GM18505 (cell line): ENCODE data around the gene DLG5.
A peak's percentile ranks its signal among the peaks of the same experiment; 100 is the strongest.
"Not testable (repeated sequence)": the region's sequence is repeated elsewhere in the genome, so short reads cannot be mapped to it uniquely, and the experiment has no call there.

Experiments used
- ATAC-seq: cut with Tn5 transposase; IDR thresholded peaks from one replicate; pipeline ENCODE4 v1.9.1; 2021; ENCODE audit not compliant: unreplicated experiment
- POLR2A ChIP-seq: IDR thresholded peaks from 4 replicates; pipeline ENCODE4 v1.6.1; 2011; ENCODE audit warnings: borderline replicate concordance; ENCODE audit not compliant: insufficient read depth, insufficient read length; ENCODE audit errors: extremely low read depth

DLG5 gene

DNA sequence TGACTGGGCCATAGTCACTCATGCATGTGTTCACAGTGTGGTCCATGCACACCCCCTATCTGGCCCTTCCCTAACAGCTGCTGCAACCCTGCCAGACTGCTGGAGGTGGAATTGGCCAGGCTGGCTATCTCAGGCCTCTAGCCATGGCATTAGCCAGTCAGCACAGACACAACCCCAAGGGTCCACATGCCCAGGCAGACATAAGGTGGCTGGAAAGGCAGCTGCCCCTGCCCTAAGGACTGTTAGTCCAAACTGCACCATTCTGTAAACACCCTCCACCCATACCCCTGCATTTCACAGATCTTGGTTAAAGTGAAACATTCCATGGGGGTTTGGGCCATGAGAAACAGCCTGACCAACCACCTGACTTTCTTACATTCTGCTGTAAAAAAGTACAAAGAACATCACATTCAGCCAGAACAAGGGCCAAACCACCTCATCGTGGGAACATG, 151.6 kb downstream of the DLG5 start:
- TF ChIP-seq POLR2A = no peak
- ATAC-seq = no peak

GRCh38 chr10:77773631-77774426, 152.7 kb downstream of the DLG5 start:
- no peak for ATAC-seq
- TF ChIP-seq POLR2A = no peak

GRCh38 chr10:77772852-77773600, 153.5 kb downstream of the DLG5 start:
- ATAC-seq = not testable (repeated sequence)

DNA sequence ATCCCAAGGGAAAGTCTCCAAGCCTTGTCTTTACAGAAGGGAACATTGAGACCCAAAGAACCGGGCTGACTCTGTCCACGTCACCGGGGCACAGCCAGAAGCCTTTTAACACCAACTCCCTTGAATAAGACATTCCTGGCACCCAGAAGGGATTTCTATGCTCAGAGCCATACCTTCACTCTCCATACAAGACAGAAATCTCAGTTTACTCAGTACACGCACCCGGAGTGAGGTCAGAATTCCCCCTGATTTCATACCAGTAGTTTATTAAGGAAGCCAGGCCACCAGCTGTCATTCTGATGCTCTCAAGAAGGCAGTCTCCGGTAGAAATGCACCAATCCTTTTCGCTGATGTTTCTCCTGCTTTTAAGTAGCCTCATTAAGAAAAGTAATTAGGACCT, 154.7 kb downstream of the DLG5 start:
- ATAC-seq = no peak
- TF ChIP-seq POLR2A = no peak

DNA sequence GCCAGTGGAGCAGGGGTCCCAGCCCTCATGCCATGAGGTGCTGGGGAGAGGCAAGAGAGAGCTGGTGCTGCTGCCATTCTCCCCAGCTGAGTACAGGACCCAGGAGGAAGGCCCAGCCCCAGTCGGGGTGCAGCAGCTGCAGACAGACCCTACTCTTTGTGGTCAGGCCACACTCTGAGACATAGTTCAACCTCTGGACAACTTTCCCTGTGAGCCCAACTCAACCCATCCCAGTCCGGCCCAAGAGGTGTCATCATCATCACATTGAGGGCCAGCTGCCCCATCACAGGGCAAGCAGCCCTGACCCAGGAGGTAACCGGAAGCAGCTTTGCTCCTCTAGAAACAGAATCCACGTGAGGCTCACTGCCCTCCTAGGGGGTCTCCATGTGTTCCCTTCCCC, 155.1 kb downstream of the DLG5 start:
- TF ChIP-seq POLR2A = no peak

DNA sequence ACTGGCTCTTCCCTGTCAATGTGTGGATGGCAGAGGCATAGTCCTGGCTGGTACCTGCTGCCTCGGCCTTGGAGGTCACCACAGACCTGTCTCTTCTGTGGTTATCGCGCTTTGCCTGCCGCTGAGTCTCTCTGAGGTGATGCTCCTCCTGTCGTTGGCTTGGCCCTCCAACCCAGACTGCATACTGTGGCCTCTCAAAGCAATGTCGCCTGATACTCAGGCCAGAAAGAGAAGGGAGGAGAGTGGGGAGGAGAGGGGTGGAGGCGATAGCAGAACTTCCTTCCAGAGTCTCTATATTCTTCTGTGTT, 155.7 kb downstream of the DLG5 start:
- ATAC-seq = no peak
- TF ChIP-seq POLR2A = no peak

More for the DNA sequence above, 155.1 kb downstream of the DLG5 start:
- ATAC-seq = no peak

DNA sequence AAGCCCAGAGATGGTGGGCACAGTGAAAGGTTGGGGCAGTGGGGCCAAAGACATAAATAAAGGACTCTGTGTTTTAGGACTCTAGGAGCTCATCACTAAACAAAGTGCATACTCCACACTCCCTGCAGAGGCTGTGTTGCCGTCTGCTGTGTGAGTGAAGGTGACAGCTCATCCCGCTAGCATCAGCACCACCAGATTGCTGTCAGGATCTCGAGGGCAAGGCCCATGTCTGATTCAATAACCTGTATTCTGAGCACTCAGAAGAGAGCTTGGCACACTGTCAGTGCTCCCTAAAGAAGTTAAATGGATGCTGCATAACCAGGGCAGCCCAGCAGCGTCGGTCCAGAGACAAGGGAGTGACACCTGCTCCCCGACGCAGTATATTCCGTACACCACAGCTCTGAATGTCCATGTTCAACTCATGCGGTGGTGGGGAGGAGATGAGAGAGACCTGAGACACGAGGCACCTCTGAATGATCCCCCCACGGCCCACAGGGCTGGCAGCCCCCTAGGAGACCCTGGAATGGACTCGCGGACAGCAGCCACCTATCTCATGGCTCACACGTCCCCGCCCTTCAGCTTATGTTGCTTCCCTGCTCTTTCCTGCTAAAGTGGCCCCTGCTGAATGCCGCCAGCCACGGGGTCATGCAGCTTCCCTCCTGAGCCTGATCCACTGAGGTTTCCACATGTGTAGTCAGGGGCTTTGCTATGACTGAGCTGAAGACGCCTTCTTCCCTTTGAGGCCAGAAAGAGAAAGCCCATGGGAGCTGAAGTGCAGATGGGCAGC, 156.3 kb downstream of the DLG5 start:
- TF ChIP-seq POLR2A = no peak
- ATAC-seq = no peak

DNA sequence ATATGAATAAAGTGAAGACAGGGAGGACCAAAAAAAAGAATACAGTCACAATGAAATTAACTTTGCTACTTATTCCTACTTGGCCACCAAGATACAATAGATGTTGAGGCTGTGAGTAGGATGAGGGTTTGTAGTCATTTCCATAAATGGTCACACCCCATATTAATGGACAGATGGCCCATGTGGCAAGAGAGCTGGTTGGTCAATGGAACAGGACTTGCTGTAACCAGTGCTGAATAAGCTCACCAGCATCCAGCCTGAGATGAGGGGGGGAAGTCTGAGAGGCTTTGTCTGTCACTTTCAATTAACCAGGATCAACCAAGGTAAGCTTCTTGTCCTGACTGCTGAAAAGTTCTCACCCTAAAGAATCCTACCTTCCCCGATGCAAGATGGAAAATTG, 158.5 kb downstream of the DLG5 start:
- TF ChIP-seq POLR2A = no peak
- no peak for ATAC-seq

DNA sequence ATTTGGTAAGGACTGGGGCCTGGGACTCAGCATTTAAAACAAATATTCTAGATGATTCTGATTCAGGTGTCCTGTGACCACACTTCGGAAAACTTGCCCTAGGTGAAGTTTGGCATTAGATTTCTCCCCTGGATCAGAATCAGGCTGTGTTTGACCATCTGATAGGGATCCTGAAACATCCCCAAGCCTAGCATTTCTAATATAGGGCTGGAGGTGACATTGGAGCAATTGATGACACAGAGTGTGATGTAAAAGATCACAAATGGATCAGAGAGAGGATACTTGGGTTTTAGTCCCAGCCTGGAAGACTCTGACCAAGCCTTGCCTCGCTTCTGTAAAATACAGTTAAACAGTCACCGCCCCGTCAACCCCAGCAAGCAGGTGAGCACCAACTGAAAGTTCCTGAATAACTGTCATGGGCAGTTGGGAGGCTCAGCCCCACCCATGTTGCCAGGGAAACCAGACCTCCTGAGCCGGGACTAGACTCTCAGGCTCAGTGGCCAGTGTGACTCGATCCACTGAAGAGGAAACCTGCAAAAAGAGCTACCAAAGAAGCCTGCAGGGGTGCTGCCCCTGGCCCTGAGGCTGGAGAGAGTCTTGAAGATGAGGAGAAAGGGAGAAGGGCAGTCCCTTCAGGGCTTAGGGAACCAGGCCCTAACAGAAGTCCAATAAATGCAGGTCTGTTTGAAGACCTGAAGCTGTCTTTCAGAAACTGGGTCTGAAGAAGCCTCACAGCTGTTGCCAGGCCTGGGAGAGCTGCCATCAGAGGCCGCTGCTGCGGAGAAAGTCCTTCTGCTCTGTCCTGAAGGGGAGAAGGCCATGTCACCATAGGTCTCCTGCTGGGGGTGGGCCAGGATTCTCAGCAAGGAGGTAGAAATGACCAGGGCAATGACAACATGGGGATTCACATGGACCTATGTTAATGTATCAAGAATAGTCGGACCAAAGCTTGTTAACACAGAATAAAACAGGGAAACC, 162.8 kb downstream of the DLG5 start:
- no peak for TF ChIP-seq POLR2A
- no peak for ATAC-seq

DNA sequence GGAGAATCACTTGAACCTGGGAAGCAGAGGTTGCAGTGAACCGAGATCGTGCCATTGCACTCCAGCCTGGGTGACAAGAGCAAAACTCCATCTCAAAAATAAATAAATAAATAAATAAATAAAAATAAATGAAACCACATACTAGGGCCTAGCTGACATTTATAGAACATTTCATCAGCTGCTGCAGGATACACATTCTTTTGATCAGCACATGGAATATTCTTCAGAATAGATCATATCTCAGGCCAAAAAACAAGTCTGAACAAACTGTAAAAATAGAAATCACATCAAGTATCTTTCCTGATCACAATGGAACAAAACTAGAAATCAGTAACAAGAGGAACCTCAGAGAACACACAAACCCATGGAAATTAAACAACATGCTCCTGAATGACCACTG, 168.1 kb downstream of the DLG5 start:
- not testable (repeated sequence) for ATAC-seq

DNA sequence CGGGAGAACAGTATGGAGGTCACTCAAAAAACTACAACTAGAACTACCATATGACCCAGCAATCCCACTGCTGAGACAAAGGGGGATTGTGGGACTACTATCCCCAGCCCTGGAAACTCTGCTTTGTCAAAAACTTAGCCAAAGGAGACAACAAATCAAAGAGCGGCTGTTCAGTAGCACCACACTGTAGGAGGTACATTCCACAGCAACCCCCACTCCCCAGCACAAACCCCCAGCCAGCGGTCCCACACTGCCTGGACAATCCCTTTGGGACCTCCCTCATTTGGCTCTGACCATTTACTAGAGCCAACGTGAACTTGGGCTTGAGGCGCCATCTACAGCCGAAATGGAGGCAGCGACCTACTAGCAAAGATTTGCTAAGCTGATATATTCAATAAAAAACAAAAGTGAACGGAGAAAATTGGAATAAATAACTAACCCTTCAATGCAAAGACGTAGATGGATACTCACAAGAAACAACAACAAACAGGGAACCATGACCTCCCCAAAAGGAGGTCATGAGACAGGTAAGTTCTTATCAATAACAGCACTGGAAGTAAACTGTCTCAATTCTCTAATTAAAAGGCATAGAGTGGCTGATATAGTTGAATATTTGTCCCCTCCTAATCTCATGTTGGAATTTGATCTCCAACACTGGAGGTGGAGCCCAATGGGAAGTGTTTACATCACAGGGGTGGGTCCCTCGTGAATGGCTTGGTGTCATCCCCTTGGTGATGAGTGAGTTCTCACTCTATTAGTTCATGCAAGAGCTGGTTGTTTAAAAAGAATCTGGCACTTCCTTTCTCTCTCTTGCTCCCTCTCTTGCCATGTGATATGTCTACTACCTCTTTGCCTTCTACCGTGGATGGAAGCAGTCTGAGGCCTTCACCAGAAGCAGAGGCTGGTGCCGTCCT, 170.0 kb downstream of the DLG5 start:
- ATAC-seq = peak; percentile 52
- TF ChIP-seq POLR2A = no peak
